Parathyroid adenoma (tissue), 2 donors: Measurements from ENCODE around the gene ADGRL3.

Source experiments
- H2AFZ ChIP-seq: fragments of 300-600 bp; sonication (generic); one replicate; pipeline ENCODE4 v1.7.0; 2017; ENCODE audit warnings: antibody characterized with exemption, mild to moderate bottlenecking
- H3K27ac ChIP-seq: fragments of 300-600 bp; sonication (generic); one replicate; pipeline ENCODE4 v1.7.0; 2017
- H3K27me3 ChIP-seq: fragments of 300-600 bp; sonication (generic); one replicate; pipeline ENCODE4 v1.7.0; 2017; ENCODE audit warnings: low read length; ENCODE audit not compliant: control insufficient read depth, insufficient read depth
- H3K36me3 ChIP-seq: fragments of 300-600 bp; sonication (generic); one replicate; pipeline ENCODE4 v1.7.0; 2017; ENCODE audit warnings: low read length; ENCODE audit not compliant: control insufficient read depth, insufficient read depth
- H3K4me1 ChIP-seq: fragments of 300-600 bp; sonication (generic); one replicate; pipeline ENCODE4 v1.7.0; 2017; ENCODE audit warnings: control low read depth
- H3K4me2 ChIP-seq: fragments of 300-600 bp; sonication (generic); one replicate; pipeline ENCODE4 v1.7.0; 2017; ENCODE audit warnings: low read length
- H3K4me3 ChIP-seq: fragments of 300-600 bp; sonication (generic); one replicate; pipeline ENCODE4 v1.7.0; 2017; ENCODE audit warnings: low read depth, low read length
- H3K79me2 ChIP-seq: fragments of 300-600 bp; sonication (generic); one replicate; pipeline ENCODE4 v1.7.0; 2017; ENCODE audit warnings: control low read depth
- H3K9ac ChIP-seq: fragments of 300-600 bp; sonication (generic); one replicate; pipeline ENCODE4 v1.7.0; 2017; ENCODE audit warnings: mild to moderate bottlenecking
- H3K9me3 ChIP-seq: fragments of 300-600 bp; sonication (generic); one replicate; pipeline ENCODE4 v1.7.0; 2017; ENCODE audit warnings: low read length; ENCODE audit not compliant: control insufficient read depth
- TF ChIP-seq, protein P1 (sequence below): fragments of 300-600 bp; sonication (generic); IDR thresholded peaks from one replicate; pipeline ENCODE4 v1.7.0; 2017; ENCODE audit warnings: antibody characterized with exemption, mild to moderate bottlenecking
- donor health status: primary hyperparathyroidism.

Gene ADGRL3

GRCh38 chr4:61200187-61200915 lies at the start of gene ADGRL3:
ADGRL3 (plus strand) TSS chr4:61200326.
- no peak within 1 kb of the TSS for H3K9ac ChIP-seq
- no peaks in the 10 kb centered on the region for H3K4me1 ChIP-seq
- no peaks in the 10 kb centered on the region for H3K79me2 ChIP-seq
- H3K4me3 ChIP-seq: peak within 1 kb of the TSS; percentile 58
- H3K27me3 ChIP-seq: no peaks in the 10 kb centered on the region
- H3K9me3 ChIP-seq: no peaks in the 10 kb centered on the region
- H3K27ac ChIP-seq: no peak within 1 kb of the TSS
- peak within 1 kb of the TSS; percentile 79 for H3K4me2 ChIP-seq
- no peaks in the 10 kb centered on the region for H3K36me3 ChIP-seq
- H2AFZ ChIP-seq: no peak within 1 kb of the TSS
- TF ChIP-seq, protein P1, sequence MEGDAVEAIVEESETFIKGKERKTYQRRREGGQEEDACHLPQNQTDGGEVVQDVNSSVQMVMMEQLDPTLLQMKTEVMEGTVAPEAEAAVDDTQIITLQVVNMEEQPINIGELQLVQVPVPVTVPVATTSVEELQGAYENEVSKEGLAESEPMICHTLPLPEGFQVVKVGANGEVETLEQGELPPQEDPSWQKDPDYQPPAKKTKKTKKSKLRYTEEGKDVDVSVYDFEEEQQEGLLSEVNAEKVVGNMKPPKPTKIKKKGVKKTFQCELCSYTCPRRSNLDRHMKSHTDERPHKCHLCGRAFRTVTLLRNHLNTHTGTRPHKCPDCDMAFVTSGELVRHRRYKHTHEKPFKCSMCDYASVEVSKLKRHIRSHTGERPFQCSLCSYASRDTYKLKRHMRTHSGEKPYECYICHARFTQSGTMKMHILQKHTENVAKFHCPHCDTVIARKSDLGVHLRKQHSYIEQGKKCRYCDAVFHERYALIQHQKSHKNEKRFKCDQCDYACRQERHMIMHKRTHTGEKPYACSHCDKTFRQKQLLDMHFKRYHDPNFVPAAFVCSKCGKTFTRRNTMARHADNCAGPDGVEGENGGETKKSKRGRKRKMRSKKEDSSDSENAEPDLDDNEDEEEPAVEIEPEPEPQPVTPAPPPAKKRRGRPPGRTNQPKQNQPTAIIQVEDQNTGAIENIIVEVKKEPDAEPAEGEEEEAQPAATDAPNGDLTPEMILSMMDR: no peak

GRCh38 chr4:61152433-61152832 lies 47.7 kb upstream of the ADGRL3 start:
- TF ChIP-seq, protein P1: no peak
- H3K4me1 ChIP-seq: no peaks in the 10 kb centered on the region

GRCh38 chr4:61160478-61160877 lies 39.6 kb upstream of the ADGRL3 start:
- Histone ChIP-seq H2AFZ (no peak overlapping the region), H3K4me1 (no peaks in the 10 kb centered on the region), H3K4me2 (no peak overlapping the region), H3K79me2 (no peaks in the 10 kb centered on the region), H3K27me3 (no peaks in the 10 kb centered on the region), H3K36me3 (no peaks in the 10 kb centered on the region), H3K27ac (no peak overlapping the region), H3K9ac (no peak overlapping the region), H3K9me3 (no peaks in the 10 kb centered on the region), H3K4me3 (no peak overlapping the region)
- TF ChIP-seq, protein P1: no peak

More at GRCh38 chr4:61152433-61152832, 47.7 kb upstream of the ADGRL3 start:
- H3K36me3 ChIP-seq: no peaks in the 10 kb centered on the region
- no peak overlapping the region for H3K4me2 ChIP-seq
- no peaks in the 10 kb centered on the region for H3K27me3 ChIP-seq
- H2AFZ ChIP-seq: no peak overlapping the region
- no peak overlapping the region for H3K9ac ChIP-seq
- H3K79me2 ChIP-seq: no peaks in the 10 kb centered on the region
- H3K9me3 ChIP-seq: no peaks in the 10 kb centered on the region
- H3K27ac ChIP-seq: no peak overlapping the region
- no peak overlapping the region for H3K4me3 ChIP-seq

GRCh38 chr4:61162116-61162515 lies 38.0 kb upstream of the ADGRL3 start:
- TF ChIP-seq, protein P1: no peak
- Histone ChIP-seq H3K4me1 (no peaks in the 10 kb centered on the region), H3K9ac (no peak overlapping the region), H3K79me2 (no peaks in the 10 kb centered on the region), H3K9me3 (no peaks in the 10 kb centered on the region), H3K27ac (no peak overlapping the region), H3K4me3 (no peak overlapping the region), H3K36me3 (no peaks in the 10 kb centered on the region), H2AFZ (no peak overlapping the region), H3K4me2 (no peak overlapping the region), H3K27me3 (no peaks in the 10 kb centered on the region)

DNA sequence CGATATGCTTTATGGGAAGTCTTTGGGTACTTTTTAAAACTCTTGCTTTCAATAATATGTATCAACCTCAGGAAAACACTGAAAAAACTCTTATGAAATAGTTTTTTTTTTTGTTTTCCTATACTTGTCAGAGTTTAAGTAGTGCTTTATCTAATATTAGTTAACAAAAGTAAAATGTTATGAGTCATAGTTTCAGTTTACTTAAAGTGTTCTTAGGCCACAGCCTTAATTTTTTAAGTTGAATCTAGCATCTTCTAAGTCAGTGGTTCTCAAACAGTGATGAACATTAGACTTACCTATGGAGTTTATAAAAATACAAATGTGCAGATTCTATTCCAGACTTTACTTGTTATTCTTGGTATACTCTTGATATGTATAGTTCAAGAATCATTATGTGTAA lies 26.3 kb upstream of the ADGRL3 start:
- no peaks in the 10 kb centered on the region for H3K9me3 ChIP-seq
- H3K27me3 ChIP-seq: no peaks in the 10 kb centered on the region
- no peak overlapping the region for H3K9ac ChIP-seq
- TF ChIP-seq, protein P1: no peak
- H3K79me2 ChIP-seq: no peaks in the 10 kb centered on the region
- H3K27ac ChIP-seq: no peak overlapping the region
- no peak overlapping the region for H3K4me2 ChIP-seq
- no peak overlapping the region for H3K4me3 ChIP-seq
- H3K4me1 ChIP-seq: no peaks in the 10 kb centered on the region
- no peak overlapping the region for H2AFZ ChIP-seq
- no peaks in the 10 kb centered on the region for H3K36me3 ChIP-seq
